ENCODE data around the gene ERVMER34-1.
A peak's percentile ranks its signal among the peaks of the same experiment; 100 is the strongest.

ERVMER34-1 gene

GRCh38 chr4:52718123-52718522 lies 33.1 kb downstream of the ERVMER34-1 start:
- no peak for DNase-seq

- no peak for DNase-seq
These were observed 34.7 kb downstream of the ERVMER34-1 start for GRCh38 chr4:52716364-52717151.

GRCh38 chr4:52715914-52716313 lies 35.3 kb downstream of the ERVMER34-1 start:
- no peak for DNase-seq

GRCh38 chr4:52715255-52715897 lies 35.8 kb downstream of the ERVMER34-1 start:
- no peak for DNase-seq

DNA sequence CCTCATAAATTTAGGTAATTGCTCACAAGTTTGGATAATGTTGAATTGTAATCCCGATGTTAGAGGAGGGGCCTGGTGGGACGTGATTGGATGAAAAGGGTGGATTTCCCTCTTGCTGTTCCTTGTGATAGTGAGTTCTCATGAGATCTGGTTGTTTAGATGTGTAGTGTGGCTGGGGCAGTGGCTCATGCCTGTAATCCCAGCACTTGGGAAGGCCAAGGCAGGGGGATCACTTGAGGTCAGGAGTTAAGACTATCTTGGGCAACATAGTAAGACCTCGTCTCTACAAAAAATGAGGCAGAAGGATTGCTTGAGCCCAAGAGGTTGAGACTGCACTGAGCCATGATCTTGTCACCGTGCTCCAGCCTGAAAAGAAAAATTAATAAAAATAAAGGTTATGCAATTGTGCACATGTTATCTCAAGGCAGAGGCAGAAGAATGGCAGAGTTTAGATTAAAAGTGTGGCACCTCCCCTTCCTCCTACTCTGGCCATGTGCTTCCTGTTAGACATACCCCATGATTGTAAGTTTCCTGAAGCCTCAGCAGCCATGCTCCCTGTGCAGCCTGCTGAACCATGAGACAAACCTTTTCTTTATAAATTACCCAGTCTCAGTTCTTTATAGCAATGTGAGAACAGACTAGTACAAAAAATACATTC lies 36.5 kb downstream of the ERVMER34-1 start:
- no peak for DNase-seq

DNA sequence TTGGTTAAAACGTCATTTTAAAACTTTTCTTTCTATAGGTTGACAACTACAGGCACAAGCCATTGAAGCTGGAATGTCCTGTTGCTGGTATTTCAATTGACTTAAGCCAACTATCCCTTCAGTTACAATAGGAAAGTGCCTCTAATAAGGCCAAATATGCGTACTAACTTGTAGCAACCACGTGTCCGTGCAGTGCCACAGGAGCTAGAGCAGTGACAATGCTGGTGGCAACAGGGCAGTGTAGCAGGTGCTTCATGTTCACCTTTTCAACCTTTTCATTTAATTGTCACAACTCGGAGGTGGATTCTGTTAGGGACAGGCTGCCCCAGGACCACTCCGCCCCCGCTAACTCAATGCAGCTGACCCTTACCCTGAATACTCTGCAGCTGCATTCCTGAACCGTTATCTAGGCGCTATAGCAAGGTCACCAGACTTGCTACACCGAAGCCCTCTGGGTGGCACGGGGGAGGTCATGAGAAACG lies 37.7 kb downstream of the ERVMER34-1 start:
- DNase-seq, result no peak

DNA sequence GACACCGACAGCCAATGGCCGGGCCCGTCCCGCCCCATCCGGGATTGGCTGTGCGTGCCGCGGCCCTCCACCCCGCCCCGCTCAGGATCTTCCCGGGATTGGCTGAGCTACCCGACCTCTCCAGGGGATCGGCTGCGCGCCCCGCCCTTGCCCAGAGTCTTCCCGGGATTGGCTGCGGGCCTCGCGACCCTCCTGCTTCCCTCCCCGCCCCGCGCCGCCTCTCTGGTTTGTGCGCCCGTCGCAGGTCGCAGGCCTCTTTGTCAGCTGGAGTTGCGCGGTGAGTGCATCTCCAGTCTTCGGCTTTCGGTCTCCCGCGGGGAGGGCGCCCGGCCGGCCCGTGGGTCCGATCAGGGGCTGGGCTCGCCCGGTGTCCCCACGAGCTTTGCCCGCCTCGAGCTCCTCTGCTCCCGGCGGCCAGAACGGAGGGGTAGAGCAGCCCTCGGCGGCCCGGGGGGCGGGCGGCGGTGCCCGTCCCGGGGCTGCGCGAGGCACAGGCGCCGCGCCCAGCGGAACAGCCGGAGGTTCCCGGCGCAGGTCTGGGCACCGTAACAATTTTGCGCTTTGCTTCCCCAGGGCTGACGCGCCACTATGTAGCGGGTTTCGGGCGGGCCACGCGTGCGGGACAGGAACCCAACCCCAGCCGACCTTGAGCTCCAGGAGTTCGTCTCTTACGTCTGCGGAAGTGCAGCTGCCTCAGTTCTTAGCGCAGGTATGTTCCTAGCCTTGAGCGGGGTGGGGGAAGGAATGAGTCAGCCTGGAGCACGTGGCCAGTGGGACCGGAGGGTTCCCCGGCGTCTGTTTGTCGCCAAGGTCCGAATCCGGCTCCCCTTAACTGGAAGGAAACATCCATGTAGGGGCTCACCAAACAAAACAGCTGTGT lies 38.7 kb downstream of the ERVMER34-1 start:
- DNase-seq, result peak; percentile 78 to 99 (median 96)

DNA sequence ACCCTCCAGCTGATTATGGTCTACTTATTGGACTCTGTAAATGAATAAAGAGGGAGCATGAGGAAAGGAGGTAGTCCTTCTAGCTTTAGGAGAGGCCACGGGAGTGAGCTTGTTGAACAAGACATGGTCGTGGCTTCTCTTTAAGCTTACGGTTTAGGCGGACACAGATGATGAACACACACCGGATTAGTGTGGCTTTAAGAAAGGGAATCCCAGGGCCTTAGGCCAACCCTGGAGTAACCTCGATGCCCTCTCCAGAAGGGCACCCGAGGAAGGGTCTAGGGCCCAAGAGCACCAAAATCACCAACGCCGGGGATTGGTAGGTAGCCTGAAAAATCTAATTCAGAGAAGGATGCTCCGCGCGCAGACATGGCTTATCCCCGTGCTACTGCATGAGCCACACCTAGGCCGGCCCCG lies 39.4 kb downstream of the ERVMER34-1 start:
- no peak for DNase-seq

DNA sequence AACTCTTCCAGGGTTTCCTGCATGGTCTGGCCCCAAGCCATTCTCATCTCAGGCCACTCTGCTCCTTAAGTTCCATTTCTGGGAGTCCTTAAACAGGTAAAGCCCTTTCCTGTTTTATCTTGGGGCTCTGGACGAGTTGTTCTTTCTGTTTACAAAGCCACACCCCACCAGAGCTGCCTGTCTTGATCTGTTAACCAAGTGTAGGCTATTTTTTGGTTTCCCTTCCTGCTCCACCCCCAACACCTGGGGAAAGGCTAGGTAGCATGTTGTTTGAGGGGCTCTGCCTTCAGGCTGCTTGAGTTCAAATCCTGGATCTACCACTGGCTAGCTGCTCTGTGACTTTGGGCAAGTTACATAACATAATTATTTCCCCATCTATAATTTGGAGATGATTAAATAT lies 40.0 kb downstream of the ERVMER34-1 start:
- no peak for DNase-seq

DNA sequence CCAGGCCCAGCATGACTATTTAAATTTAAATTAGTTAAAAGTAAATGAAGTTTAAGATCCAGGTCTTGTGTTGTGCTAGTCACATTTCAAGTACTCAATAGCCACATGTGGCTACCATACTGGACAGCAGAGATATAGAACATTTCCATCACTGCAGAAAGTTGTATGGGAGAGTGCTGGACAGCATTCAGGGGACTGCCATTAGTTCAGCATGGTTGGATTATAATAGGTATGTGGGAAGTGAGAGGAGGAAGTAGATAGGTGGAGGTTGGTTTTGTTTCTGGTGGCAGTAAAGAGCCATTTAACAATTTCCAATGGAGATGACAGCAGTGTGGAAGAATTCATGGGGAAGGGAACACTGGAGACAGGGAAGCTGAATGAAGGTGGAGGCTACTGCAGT lies 42.1 kb downstream of the ERVMER34-1 start:
- no peak for DNase-seq

DNA sequence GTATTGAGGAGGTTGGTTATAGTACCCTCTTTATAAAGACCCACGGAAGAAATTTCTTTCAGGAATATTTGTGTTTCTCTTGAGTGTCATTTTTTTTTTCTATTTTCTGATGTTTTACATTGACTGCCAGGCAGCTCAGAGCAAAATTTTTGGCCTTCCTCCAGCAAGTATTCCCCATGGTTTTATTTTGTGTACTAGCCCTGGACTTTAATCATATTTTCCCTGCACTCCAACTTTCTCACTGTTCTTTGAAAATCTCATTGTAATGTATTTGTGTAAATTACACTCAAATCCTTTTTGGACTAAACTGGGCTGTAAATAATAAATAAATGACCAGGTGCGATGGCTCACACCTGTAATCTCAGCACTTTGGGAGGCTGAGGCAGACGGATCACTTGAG lies 46.6 kb downstream of the ERVMER34-1 start:
- DNase-seq, result no peak

DNA sequence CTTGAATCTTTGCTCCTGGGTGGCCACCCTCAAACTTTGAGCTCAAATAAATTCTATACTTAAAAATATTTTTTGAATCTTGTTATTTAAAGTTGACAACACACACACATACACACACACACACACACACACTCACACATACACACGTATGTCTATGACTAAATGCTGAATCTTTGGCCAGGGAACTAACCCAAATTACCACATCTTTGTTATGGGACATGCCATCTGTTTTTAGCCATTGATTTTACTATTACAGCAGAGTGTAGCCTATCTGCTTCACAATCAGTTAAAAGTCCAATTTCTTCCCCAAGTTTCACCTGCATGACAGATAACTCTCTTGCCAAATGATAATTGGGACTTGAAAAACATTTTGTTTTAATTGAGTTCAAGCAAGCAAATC lies 47.1 kb downstream of the ERVMER34-1 start:
- DNase-seq, result no peak

GRCh38 chr4:52701207-52701606 lies 50.0 kb downstream of the ERVMER34-1 start:
- no peak for DNase-seq

GRCh38 chr4:52694936-52695335 lies 56.3 kb downstream of the ERVMER34-1 start:
- DNase-seq, result no peak

- DNase-seq, result no peak
These were observed 57.7 kb downstream of the ERVMER34-1 start for GRCh38 chr4:52693492-52693891.
